HepG2 (cell line): ENCODE data around the gene FPR3. TPM values are rescaled to one million over a fixed set of nuclear protein-coding genes. Genes with fewer than 3 reads are reported as not detected.

ENCODE experiments used
- ATAC-seq: fragments of 200-7000 bp; cut with Tn5 transposase; 3 replicates; pipeline ENCODE4 v1.9.1; 2020; ENCODE audit warnings: mild to moderate bottlenecking, moderate library complexity
- BruUV-seq: library from RNA; stranded (reverse); fragments of 400-500 nt; replicated peaks from 2 replicates; lab custom pipeline; 2021; lab: Mats Ljungman, UMichigan
- CTCF ChIA-PET: fragments of 300-600 bp; formaldehyde crosslinking; extraction: SDS; loops from one replicate; lab custom pipeline; 2021; ENCODE audit warnings: low total read pairs, inconsistent platforms, low intra/inter-chr PET ratio; lab: Yijun Ruan, JAX
- POLR2A ChIA-PET: fragments of 350-600 bp; sonication (Branson Sonifier 250); formaldehyde crosslinking; loops from one replicate; lab custom pipeline; 2020; ENCODE audit warnings: antibody characterized with exemption, inconsistent platforms; lab: Yijun Ruan, JAX
- DNase-seq: peaks from one replicate; pipeline ENCODE4 v3.0.0-alpha.2; 2015; ENCODE audit warnings: low spot score
- FAIRE-seq: peaks from 3 replicates; lab custom pipeline; 2011; peaks lifted over from hg19 to GRCh38; lab: Jason Lieb, UNC
- H2AFZ ChIP-seq: one replicate; pipeline ENCODE4 v1.6.1; 2011; ENCODE audit warnings: low read length, inconsistent platforms
- H3K27ac ChIP-seq: fragments of 300-600 bp; 3 replicates; pipeline ENCODE4 v1.8.0; 2011; ENCODE audit warnings: mixed run types, mild to moderate bottlenecking, mixed read lengths, low read length, inconsistent platforms; ENCODE audit not compliant: insufficient read depth; ENCODE audit errors: extremely low read length
- H3K27me3 ChIP-seq, 2 experiments: fragments of 200-600 bp in 1 of 2; 2 replicates in 1 of 2; 3 replicates in 1 of 2; pipeline versions ENCODE4 v1.6.0 to v1.8.0; 2011; ENCODE audit warnings: low read length in 2 of 2, mild to moderate bottlenecking in 2 of 2, moderate library complexity in 2 of 2, inconsistent platforms in 1 of 2; ENCODE audit not compliant: insufficient read depth in 2 of 2, control insufficient read depth in 1 of 2
- H3K36me3 ChIP-seq, 2 experiments: fragments of 200-600 bp in 1 of 2; replicated peaks in 1 of 2; 2 replicates in 1 of 2; 3 replicates in 1 of 2; pipeline versions ENCODE4 v1.5.1 to v1.8.0; 2011; ENCODE audit warnings: low read length in 2 of 2, inconsistent platforms in 1 of 2; ENCODE audit not compliant: insufficient read depth in 2 of 2, control insufficient read depth in 1 of 2
- H3K4me1 ChIP-seq: 2 replicates; pipeline ENCODE4 v1.5.1; 2012; ENCODE audit warnings: low read length, inconsistent platforms; ENCODE audit not compliant: insufficient read depth
- H3K4me2 ChIP-seq: 2 replicates; pipeline ENCODE4 v1.6.0; 2011; ENCODE audit warnings: low read depth, low read length, inconsistent platforms
- H3K4me3 ChIP-seq, 3 experiments: fragments of 200-600 bp in 1 of 3; sonication (generic), shearing (Covaris generic) in 1 of 3; replicated peaks in 1 of 3; 2 replicates each; pipeline ENCODE4 v1.5.1; 2011 to 2016; ENCODE audit warnings: low read length in 3 of 3, inconsistent platforms in 2 of 3, low read depth in 2 of 3, mild to moderate bottlenecking in 2 of 3, control low read depth in 1 of 3, mixed read lengths in 1 of 3; ENCODE audit not compliant: insufficient read depth in 1 of 3
- H3K79me2 ChIP-seq: one replicate; pipeline ENCODE4 v1.6.1; 2011; ENCODE audit warnings: low read length, inconsistent platforms; ENCODE audit not compliant: insufficient read depth
- H3K9ac ChIP-seq: 2 replicates; pipeline ENCODE4 v1.6.0; 2011; ENCODE audit warnings: mild to moderate bottlenecking, low read depth, low read length, inconsistent platforms; ENCODE audit not compliant: insufficient read depth
- H3K9me3 ChIP-seq: 2 replicates; pipeline ENCODE4 v1.5.1; 2012; ENCODE audit warnings: mild to moderate bottlenecking, low read length
- H4K20me1 ChIP-seq: 2 replicates; pipeline ENCODE4 v1.6.0; 2011; ENCODE audit warnings: inconsistent platforms, mild to moderate bottlenecking, low read length, moderate library complexity; ENCODE audit not compliant: insufficient read depth
- GTF2F1 ChIP-seq: fragments of 150-350 bp; IDR thresholded peaks from 2 replicates; pipeline ENCODE4 v1.6.1; 2014; ENCODE audit warnings: low read length
- ZNF274 ChIP-seq: sonication (generic); formaldehyde crosslinking; IDR thresholded peaks from 2 replicates; pipeline ENCODE4 v1.5.1; 2020; ENCODE audit warnings: mild to moderate bottlenecking, missing genetic modification reagents
- WGBS: methylation state at CpG from one replicate; pipeline ENCODE4 v1.1.6; 2017; ENCODE audit warnings: low lambda C conversion rate; 5-methylcytosine and 5-hydroxymethylcytosine counted together
- in situ Hi-C: cut with HindIII; loops from 2 replicates; pipeline ENCODE4 v1.10.0; 2017; ENCODE audit warnings: low pct_unique_long_range_greater_than_20kb; ENCODE audit not compliant: extremely low pct_ligation_motif_present
- intact Hi-C: fragments of 100-400 bp; cut with micrococcal nuclease; formaldehyde crosslinking; loops from one replicate; pipeline ENCODE4 v1.10.0; 2022; ENCODE audit not compliant: unreplicated experiment
- polyA plus RNA-seq, 8 experiments: library from polyadenylated mRNA; depleted of rRNA in 3 of 8; stranded (reverse) in 7 of 8; unstranded in 1 of 8; fragments of >200 nt; fragmentation: Illumina TruSeq in 4 of 8; extraction: Trizol in 4 of 8; gene quantifications; 2 replicates each; pipeline versions ENCODE4 v1.2.1 to v1.2.3, GENCODE V29; 2011 to 2016; ENCODE audit warnings: low read depth in 4 of 8, missing spikeins in 1 of 8, mixed read lengths in 1 of 8; ENCODE audit not compliant: insufficient read depth in 1 of 8
- total RNA-seq, 5 experiments: library from RNA; depleted of rRNA; stranded (reverse); fragments of >200 nt; fragmentation: Illumina TruSeq; extraction: Trizol; gene quantifications; 2 replicates each; pipeline ENCODE4 v1.2.3, GENCODE V29; 2016; ENCODE audit warnings: low read depth in 1 of 5

The FPR3 gene
- total and polyA plus RNA-seq, 2 of the 13 experiments (the other 11 are each of a cell fraction or from before 2014, with no cell fraction given) = not detected

- no peak for TF ChIP-seq GTF2F1
- peak; percentile 99 for TF ChIP-seq ZNF274 (CRISPR knock-in tag)
- Histone ChIP-seq H2AFZ (no peak overlapping the region), H3K4me3 (no peak overlapping the region), H4K20me1 (no peaks in the 10 kb centered on the region), H3K4me2 (no peak overlapping the region), H3K27me3 (no peaks in the 10 kb centered on the region), H3K4me1 (no peaks in the 10 kb centered on the region), H3K9me3 (peaks cover 91% of the 10 kb centered on the region), H3K79me2 (no peaks in the 10 kb centered on the region), H3K27ac (no peak overlapping the region), H3K36me3 (peaks cover 30 to 58% of the 10 kb centered on the region in 2 experiments), H3K9ac (no peak overlapping the region)
- CTCF ChIA-PET = no interaction called here
- in situ Hi-C loops (no loop called here), intact Hi-C loops (no loop called here)
- no peak for FAIRE-seq
- no TSS peak for BruUV-seq
- ATAC-seq = no peak
- 100% methylated on average over 4 of the region's 4 CpGs for WGBS
- no peak for DNase-seq
- POLR2A ChIA-PET = no interaction called here
These were observed 78.1 kb downstream of the FPR3 start for GRCh38 chr19:51873097-51873496.

Other genes with a start within 250 kb of the FPR3 start
- gene ZNF175, start 223.9 kb upstream of the FPR3 start, total RNA-seq (2016; rRNA removed; fragmentation: Illumina TruSeq; extraction: Trizol) = 1.5 and 2.3 TPM in 2 replicates
- 1.1 and 1.2 TPM in 2 replicates for gene ZNF175, start 223.9 kb upstream of the FPR3 start, polyA plus RNA-seq (2011; rRNA removed)
- not detected in 2 replicates for gene SIGLEC5, start 164.8 kb upstream of the FPR3 start, total RNA-seq (2016; rRNA removed; fragmentation: Illumina TruSeq; extraction: Trizol)
- gene SIGLEC5, start 164.8 kb upstream of the FPR3 start, polyA plus RNA-seq (2011; rRNA removed) = not detected in 2 replicates
- 0.09 TPM in 1 of 2 replicates, not detected in the other for gene SIGLEC14, start 148.3 kb upstream of the FPR3 start, total RNA-seq (2016; rRNA removed; fragmentation: Illumina TruSeq; extraction: Trizol)
- gene SIGLEC14, start 148.3 kb upstream of the FPR3 start, polyA plus RNA-seq (2011; rRNA removed) = 0.04 and 0.05 TPM in 2 replicates
- 0.53 and 2.2 TPM in 2 replicates for gene SPACA6, start 101.8 kb upstream of the FPR3 start, total RNA-seq (2016; rRNA removed; fragmentation: Illumina TruSeq; extraction: Trizol)
- 1.4 and 2.3 TPM in 2 replicates for gene SPACA6, start 101.8 kb upstream of the FPR3 start, polyA plus RNA-seq (2011; rRNA removed)
- not detected in 2 replicates for gene HAS1, start 71.2 kb upstream of the FPR3 start, total RNA-seq (2016; rRNA removed; fragmentation: Illumina TruSeq; extraction: Trizol)
- 0.12 TPM in 1 of 2 replicates, not detected in the other for gene HAS1, start 71.2 kb upstream of the FPR3 start, polyA plus RNA-seq (2011; rRNA removed)
- gene FPR1, start 43.3 kb upstream of the FPR3 start, total RNA-seq (2016; rRNA removed; fragmentation: Illumina TruSeq; extraction: Trizol) = not detected in 2 replicates
- gene FPR1, start 43.3 kb upstream of the FPR3 start, polyA plus RNA-seq (2011; rRNA removed) = 0.07 TPM in 1 of 2 replicates, not detected in the other
- gene FPR2, start 34.0 kb upstream of the FPR3 start, total RNA-seq (2016; rRNA removed; fragmentation: Illumina TruSeq; extraction: Trizol) = not detected in 2 replicates
- not detected in 2 replicates for gene FPR2, start 34.0 kb upstream of the FPR3 start, polyA plus RNA-seq (2011; rRNA removed)
- 3.2 and 5.7 TPM in 2 replicates for gene ZNF577, start 92.8 kb downstream of the FPR3 start, total RNA-seq (2016; rRNA removed; fragmentation: Illumina TruSeq; extraction: Trizol)
- 7.1 and 7.6 TPM in 2 replicates for gene ZNF577, start 92.8 kb downstream of the FPR3 start, polyA plus RNA-seq (2011; rRNA removed)
- 13.4 and 13.9 TPM in 2 replicates for gene ZNF649, start 109.9 kb downstream of the FPR3 start, total RNA-seq (2016; rRNA removed; fragmentation: Illumina TruSeq; extraction: Trizol)
- 2.6 and 3.0 TPM in 2 replicates for gene ZNF649, start 109.9 kb downstream of the FPR3 start, polyA plus RNA-seq (2011; rRNA removed)
- gene ZNF613, start 132.3 kb downstream of the FPR3 start, total RNA-seq (2016; rRNA removed; fragmentation: Illumina TruSeq; extraction: Trizol) = 8.3 and 9.6 TPM in 2 replicates
- 3.6 and 3.7 TPM in 2 replicates for gene ZNF613, start 132.3 kb downstream of the FPR3 start, polyA plus RNA-seq (2011; rRNA removed)
- gene ZNF350, start 191.7 kb downstream of the FPR3 start, total RNA-seq (2016; rRNA removed; fragmentation: Illumina TruSeq; extraction: Trizol) = 6.9 and 10.0 TPM in 2 replicates
- gene ZNF350, start 191.7 kb downstream of the FPR3 start, polyA plus RNA-seq (2011; rRNA removed) = 3.0 and 3.7 TPM in 2 replicates
- gene ZNF615, start 213.1 kb downstream of the FPR3 start, total RNA-seq (2016; rRNA removed; fragmentation: Illumina TruSeq; extraction: Trizol) = 7.8 and 13.9 TPM in 2 replicates
- gene ZNF615, start 213.1 kb downstream of the FPR3 start, polyA plus RNA-seq (2011; rRNA removed) = 5.1 and 5.2 TPM in 2 replicates
- gene ZNF614, start 233.2 kb downstream of the FPR3 start, total RNA-seq (2016; rRNA removed; fragmentation: Illumina TruSeq; extraction: Trizol) = 22.8 and 38.2 TPM in 2 replicates
- gene ZNF614, start 233.2 kb downstream of the FPR3 start, polyA plus RNA-seq (2011; rRNA removed) = 10.0 and 13.0 TPM in 2 replicates